GM11168 (cell line): ENCODE measurements around the gene LARP1.
"Not testable (repeated sequence)": the region's sequence is repeated elsewhere in the genome, so short reads cannot be mapped to it uniquely, and the experiment has no call there.

ENCODE experiments used
- in situ Hi-C: fragments of 300-500 bp; cut with MboI; formaldehyde crosslinking; loops from one replicate; pipeline ENCODE4 v1.12.0; 2022; ENCODE audit warnings: low sequenced_read_pairs; ENCODE audit not compliant: unreplicated experiment

The LARP1 gene

DNA sequence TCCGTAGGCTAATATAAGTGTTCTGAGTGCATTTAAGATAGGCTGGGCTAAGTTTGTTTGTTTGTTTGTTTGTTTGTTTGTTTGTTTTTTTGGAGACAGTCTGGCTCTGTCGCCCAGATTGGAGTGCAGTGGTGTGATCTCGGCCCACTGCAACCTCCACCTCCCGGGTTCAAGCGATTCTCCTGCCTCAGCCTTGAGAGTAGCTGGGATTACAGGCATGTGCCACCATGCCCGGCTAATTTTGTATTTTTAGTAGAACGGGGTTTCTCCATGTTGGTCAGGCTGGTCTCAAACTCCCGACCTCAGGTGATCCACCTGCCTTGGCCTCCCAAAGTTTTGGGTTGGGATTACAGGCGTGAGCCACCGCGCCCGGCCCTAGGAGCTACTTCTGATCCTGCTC, 4.7 kb downstream of the LARP1 start:
- in situ Hi-C loops = not testable (repeated sequence)

DNA sequence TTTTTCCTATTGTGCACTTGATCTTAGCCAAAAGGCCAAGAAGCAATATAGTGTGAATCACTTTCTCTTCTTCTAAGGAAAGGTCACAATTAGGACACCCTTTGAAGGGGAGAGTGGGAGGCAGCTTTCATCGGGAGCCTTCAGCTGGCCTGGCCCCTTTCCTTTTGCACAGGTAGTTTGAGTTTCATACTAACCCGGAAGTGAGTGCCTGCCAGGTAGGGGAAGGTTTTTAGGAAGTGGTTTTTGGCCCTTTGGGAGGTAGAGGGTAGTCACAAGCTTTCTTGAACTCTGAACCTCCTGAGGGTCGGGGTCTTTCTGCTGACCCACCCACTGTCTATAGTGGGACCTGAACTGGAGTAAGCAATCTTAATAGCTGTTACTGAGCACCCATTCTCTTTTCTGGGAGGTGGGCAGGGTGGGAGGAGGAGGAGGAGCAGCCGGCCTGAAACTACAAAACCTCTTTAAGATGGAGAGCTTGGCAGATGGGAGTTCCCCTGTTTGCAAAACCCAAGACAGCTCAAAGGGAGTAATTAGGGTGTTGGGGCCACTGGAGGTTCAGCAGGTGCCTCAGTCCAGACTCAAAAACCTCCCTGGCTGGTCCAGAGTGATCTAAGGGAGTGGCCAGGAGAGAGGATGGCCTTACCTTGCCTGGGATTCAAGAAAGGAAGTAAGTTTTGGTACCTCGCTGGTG, 6.0 kb downstream of the LARP1 start:
- in situ Hi-C loops = no loop called here

DNA sequence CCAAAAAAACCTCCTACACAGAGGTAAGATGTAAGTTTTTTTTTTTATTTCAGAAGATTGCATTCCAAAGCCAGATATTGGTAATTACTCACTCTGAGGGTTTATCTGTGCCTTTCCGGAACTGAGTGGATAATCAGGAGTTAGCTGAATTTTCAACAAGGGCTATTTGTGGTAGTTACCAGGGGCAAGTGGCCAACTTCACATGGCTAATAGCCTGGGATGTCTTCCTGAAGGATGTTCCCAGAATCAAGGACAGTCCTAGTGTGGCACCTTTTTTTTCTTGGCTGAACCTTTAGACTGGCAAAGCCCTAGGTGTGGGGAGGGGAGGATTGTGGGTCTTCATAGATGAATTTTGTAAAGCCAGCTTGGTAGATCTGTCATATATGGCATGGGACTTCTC, 7.1 kb downstream of the LARP1 start:
- in situ Hi-C loops = no loop called here

DNA sequence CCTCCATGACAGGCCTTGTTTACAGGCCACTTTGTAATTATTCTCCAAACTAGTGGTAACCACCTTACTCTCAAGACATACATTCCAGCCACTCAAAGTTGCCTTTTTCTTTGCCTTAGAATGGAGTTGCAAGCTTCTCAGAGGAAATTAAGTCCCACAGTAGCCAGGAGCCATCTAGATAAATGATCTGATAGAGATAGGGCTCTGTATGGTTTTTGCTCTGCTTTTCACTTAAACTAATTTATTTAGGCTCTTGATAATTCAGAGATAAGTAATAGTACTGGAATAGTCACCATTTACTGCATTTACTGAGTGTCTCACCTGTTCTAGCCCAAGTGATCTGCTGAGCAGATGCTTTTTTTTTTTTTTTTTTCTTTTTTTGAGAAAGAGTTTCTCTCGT, 7.5 kb downstream of the LARP1 start:
- in situ Hi-C loops = no loop called here

DNA sequence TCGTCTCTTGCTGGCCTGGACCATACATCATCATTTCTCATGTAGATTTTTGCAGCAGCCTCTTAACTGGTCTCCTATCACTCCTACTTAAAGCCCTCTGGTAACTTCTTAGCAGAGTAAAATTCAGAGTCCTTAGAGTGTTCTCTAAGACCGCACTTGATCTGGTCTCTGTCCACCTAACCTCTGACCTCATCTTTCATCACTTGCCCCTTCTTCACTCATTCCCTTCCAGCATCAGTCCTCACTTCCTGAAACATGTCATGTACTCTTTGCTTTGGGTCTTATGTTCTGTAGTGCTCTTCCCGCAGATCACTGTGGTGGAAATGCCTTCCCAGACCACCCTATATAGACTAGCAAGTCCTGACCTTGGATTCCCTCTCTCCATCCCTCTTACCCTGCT, 9.8 kb downstream of the LARP1 start:
- in situ Hi-C loops = no loop called here

DNA sequence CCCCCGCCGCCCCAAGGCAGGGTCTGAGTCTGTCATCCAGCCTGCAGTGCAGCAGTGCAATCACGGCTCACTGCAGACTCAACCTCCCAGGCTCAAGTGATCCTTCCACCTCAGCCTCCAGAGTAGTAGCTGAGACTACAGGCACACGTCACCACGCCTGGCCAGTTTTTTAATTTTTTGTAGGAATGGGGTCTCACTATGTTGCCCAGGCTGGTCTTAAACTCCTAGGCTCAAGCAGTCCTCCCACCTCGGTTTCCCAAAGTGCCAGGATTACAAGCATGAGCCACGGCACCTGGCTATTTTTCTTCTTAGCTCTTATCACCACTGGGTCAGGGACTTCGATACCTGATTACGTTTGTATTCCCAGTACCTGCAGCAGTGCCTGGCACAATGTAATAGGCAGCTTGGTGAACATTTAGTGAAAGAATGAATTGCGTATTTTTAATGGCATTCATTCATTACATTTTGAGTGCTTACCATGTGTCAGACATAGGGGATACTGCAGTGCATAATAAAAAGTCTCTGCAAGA, 10.3 kb downstream of the LARP1 start:
- in situ Hi-C loops = no loop called here

DNA sequence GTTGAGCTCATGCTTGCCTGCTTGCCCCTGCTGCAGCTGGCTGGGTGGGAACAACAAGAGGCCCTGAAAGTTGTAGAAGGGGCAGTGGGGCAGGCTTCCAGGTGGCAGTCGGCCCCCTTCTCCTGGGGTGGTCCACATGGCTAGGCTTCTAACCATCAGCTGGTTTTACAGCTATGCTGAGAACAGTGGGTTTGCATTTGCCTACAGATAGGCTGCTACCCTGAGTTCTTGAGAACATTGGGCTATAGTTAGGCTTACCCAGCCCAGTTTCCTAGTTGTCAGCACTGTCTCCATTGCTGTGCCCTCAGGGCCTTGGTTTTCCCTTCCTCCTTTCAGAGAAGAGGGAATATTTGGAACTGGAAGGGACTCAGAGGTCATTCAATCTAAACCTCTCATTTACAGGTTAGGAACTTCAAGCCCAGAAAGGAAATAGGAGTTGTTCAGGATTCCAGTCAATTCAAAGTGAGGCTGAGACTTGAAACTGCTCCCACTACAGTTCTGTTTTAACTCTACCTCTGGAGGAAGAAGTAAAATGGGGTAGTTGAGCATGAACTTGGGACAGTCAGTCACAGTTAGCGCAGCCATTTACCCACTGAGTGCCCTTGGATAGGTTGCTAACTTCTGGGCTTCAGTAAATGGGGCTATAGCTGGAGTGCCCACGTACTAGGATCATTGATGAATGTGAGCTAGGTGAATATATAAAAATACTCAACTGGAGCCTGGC, 11.5 kb downstream of the LARP1 start:
- in situ Hi-C loops = no loop called here

DNA sequence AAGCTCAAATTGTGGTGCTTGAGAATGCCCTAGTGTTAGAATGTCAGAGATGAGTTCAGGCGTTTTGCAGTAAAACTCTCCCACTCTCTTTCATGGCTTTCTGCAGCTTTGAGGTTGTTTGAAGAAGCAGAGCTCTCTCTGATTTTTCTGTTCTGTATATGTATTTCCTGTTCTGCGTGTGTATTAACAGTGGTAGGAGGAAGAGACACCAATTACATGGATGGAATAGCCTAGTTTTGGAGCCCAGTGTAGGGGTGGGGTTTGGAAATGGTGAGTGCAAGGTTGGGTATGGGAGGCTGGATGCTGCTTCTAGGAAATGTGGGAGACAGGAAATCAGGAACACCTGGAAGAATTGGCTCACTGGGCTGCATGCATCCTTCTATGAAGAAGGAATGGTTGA, 12.4 kb downstream of the LARP1 start:
- in situ Hi-C loops = no loop called here

DNA sequence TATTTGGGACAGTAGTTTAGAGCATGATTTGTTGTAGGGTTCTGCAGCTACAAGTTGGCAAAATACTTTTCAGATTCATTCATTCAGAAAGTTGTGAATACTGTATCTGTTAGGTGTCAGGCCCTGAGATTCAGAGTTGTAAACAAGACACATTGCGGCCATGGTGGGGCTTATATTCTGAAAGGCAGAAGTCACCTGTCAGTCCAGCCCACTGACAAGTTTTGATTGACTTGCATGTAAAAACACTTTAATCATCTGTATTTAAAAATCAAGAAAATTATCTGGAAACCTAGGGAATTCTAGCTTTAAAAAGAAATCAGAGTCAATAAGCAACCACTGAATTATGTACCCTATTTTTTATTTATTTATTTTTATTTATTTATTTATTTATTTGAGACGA, 13.0 kb downstream of the LARP1 start:
- in situ Hi-C loops = no loop called here

DNA sequence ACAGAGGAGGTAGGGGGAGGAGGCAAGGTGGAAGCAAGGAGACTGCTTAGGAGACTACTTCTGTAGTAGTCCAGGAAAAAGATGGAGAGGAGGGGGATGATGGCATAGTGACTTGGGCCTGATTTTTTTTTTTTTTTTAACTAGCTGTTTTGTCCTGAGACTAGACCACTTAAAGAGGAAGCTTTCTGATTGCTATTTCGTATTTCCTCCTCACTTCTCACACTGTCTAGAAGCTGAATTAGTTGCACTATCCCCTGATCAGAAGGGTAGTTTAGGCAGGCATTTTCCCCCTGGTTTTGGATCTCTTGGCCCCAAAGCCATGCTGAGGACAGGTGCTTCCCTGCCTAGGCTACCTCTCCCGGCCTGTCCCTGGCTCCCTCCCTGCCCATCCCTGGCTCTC, 14.9 kb downstream of the LARP1 start:
- in situ Hi-C loops = no loop called here

DNA sequence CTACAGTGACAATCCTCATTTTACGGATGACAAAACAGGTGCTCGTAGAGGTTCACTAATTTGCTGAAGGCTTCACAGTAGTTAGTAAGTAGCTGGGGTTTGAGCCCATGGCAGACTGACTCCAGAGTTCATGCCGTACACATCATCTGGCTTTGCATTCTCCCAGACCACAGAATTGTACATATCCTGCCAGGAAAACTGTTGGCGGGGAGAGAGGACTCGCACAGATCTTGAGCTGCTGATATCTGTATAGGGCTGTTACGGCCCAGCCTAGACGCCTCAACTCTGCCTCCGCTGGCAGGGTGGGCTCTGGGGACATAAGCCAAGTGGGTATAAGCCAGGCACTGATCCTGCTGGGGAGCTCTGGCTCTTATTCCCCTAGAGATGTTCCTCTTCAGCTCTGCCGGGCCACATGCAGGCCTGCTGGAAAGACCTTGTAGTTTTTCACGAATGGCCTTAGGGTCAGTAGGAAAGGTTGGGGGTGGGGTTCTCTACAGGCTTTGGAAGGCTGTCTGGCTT, 16.3 kb downstream of the LARP1 start:
- in situ Hi-C loops = no loop called here

DNA sequence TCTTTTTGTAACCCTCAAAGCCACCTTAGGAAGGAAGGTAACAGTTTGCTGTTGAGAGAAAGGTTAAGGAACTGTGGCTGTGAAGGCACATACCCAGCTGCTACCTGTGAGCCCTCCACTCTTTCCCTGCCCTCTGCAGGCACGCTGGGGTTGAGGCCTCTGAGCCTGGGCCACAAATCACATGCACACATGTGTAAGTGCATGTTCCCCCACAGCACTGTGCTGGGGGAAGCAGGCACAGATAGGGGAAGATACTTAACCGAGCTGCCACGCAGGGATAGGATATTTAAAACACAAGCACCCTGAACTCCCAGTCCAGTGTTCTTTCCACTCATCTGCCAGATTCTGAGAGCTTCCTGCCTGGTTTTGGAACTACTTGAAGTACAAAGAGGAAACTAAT, 18.1 kb downstream of the LARP1 start:
- in situ Hi-C loops = no loop called here

DNA sequence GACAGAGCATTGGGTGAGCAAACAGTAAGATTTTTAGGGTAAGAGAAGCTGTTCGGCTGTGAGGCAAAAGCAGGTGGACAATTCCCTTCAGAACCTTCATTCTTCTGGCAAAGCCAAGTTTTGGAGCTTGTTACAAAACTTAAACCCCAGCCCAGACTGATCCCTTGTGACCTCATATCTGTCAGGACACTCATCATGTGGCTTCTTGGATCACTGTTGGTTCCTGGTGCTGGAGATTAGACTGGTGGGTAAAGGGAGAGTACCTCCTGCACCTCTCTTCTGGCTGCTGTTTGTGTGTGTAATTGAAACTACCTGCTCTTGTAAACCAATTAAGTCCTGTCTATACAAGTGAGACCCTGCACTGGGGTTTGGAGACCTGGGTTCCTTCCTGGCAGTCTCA, 21.0 kb downstream of the LARP1 start:
- in situ Hi-C loops = no loop called here

DNA sequence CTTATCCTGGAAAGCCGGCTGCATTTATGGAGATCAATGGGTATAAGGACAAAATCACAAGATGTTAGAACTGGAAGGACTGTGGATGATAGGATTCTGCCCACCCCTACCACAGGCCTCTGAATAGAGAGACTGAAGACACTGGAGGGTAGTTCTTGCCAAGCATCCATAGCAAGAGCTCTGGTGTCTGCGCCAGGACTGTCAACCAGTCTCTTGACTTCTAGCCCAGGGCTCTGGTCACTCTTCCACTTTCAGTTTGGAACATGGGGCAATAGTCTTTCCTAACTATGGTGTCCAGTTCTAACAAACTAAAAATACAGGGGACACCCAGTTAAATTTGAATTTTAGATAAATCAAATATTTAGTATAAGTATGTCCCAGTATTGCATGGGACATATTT, 23.4 kb downstream of the LARP1 start:
- in situ Hi-C loops = no loop called here

DNA sequence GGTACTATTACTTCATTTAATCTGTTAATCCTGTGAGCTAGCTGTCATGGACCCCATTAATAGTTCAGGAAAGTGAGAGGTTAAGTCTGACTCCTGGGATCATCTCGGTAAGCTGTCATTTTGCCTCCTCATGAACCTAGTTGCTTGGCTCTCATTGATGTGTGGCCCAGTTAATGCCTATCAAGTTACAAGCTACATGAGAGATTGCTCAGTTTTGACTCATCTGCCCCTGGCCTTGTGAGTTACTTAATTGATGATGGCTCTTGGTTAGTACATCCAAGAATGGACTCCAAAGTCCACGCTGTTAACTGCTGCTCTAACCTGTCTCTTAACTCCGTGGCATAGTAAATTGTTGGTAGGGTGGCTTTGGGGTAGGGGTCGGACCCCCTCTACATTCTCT, 23.9 kb downstream of the LARP1 start:
- in situ Hi-C loops = no loop called here

DNA sequence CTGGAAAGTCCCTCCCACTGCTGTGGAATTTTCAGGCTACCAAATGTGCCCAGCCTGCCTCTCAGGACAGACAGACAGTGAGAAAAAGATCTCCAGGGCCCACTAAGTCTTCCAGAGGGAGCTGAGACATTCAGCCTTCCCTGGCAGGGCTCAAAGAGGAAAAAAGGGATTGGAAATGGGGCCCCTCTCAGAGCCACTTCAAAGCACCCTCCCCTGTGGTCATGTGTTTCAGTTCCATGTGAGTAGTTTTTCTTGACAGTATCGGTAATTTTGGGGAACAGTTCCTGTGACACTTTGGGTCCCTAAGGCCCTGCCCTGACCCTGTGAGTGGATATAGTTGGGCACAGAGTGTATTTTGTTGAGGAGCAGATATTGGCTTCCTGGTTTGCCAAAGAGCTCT, 25.0 kb downstream of the LARP1 start:
- in situ Hi-C loops = no loop called here

DNA sequence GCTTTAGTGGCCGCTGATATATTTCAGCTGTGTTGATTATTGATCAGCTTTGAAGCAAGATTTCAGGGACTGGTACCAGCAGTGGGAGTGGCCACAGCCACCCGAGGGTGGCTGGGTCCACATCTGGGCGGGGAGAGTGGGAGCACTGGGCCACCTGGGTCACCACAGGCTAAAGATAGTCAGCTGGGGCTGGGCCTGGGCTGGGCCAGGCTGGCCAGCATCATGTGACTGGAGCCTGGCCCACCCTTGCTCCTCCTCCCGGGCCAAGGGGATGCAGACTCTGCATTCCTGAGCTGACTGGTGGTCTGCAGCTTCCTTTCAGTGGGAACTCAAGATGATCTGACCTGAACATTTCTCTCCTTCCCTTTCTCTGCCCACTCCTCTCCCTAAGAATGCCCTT, 27.1 kb downstream of the LARP1 start:
- in situ Hi-C loops = no loop called here

DNA sequence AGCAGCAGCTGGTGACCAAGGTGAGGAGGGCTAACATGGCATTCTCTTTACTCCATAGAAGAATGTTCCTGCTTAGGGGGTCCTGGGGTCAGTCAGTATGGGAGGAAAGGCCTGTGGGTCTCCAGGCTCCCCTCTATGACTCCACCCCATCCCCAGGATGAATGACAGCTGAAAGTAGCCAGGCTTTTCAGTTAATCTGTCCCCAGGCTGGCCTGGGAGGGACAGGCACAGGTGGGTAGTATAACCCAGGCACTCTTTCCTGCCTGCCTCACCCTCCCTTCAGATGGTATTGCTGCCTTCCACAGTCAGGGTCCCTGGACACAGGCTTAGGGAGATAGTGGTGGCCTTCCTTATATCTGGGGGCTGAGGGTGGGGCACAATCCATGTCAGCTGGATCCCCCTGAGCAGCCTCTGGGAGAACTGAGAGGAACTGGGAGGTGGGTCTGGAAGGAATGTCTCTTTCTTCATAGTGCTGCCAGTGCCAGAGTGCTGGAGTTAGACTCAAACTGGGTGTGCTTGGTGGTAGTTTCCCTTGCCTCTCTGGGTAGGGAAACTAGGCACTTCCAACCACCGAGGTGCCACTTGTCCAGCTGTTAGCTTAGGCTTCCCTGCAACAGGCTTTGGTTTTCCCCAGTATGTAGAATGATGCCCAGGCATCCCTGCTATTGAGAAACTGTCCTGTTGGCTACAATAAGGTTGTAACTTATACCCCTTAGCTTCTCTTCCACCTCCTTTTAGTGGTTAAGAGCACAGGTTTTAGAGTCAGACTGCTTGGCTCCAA, 27.8 kb downstream of the LARP1 start:
- in situ Hi-C loops = no loop called here

DNA sequence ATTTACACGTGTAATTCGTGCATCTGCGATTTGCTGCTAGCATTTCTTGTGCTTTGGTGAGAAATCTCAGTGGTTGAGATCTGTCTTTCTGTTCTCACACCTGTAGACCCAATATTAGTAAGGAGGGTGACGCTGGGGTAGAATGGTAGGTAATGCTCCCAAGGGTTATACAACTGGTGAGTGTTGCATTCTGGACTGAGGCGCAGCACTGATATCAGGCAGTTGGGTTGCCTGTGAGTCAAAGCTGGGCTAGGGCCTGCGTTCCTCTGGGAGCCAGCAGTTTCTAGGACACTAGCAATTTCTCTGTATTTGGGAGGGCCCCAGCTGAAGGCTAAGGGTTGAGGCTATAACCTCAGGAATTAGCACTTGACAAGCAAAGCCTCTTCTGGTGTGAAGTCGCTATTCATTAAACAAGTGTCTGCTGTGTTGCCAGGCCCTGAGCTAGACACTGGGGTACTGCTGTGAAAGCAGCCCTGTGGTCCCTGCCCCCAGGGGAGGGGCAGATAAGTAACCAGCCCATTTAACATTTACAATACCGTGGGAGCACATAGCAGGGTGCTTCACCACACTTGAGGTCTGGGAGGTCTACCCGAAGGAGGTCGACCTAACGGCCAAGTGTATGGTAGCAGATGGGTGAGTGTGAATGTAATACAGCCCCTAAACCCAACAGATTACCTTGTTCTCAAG, 28.7 kb downstream of the LARP1 start:
- in situ Hi-C loops = no loop called here

DNA sequence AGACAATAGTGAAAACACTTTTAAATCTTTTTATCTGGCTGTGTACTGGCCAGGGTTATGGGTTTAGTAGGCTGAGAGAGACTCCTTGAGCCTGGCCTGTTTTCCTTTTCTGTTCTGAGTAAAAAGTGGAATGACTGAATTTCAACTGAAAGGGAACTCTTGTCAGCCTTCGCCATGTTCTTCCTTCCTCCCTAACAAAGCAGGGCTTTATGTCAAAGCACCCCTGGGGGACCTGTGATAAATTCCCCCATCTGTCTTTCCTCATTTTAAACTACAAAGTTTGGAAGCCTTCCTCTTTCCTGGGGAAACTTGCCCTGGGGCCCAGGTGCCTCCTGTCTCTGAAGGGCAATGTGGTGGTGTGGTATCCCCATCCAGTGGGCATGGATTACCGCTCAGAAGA, 29.7 kb downstream of the LARP1 start:
- in situ Hi-C loops = no loop called here
